Muscle of leg (tissue), 11 donors: Measurements from ENCODE around the gene C1orf210. TPM values are rescaled to one million over a fixed set of nuclear protein-coding genes. Genes with fewer than 3 reads are reported as not detected.

Experiments used
- DNase-seq: peaks from one replicate; pipeline ENCODE4 v3.0.0; 2013
- H3K27ac ChIP-seq: one replicate; pipeline ENCODE4 v1.5.1; 2013; ENCODE audit warnings: mild to moderate bottlenecking, low read length, control low read depth
- H3K27me3 ChIP-seq: one replicate; pipeline ENCODE4 v1.6.1; 2013; ENCODE audit warnings: low read length; ENCODE audit not compliant: control insufficient read depth, insufficient read depth
- H3K36me3 ChIP-seq: one replicate; pipeline ENCODE4 v1.6.1; 2013; ENCODE audit warnings: low read length; ENCODE audit not compliant: control insufficient read depth, insufficient read depth
- H3K4me1 ChIP-seq: one replicate; pipeline ENCODE4 v1.6.1; 2013; ENCODE audit warnings: low read length; ENCODE audit not compliant: control insufficient read depth, insufficient read depth
- H3K4me3 ChIP-seq: one replicate; pipeline ENCODE4 v1.5.1; 2013; ENCODE audit warnings: low read length, control low read depth
- H3K9me3 ChIP-seq: replicated peaks from 2 replicates; pipeline ENCODE4 v1.6.1; 2013; ENCODE audit warnings: low read depth, low read length; ENCODE audit not compliant: control insufficient read depth
- WGBS: methylation state at CpG from one replicate; pipeline ENCODE4 v1.1.5; 2013; ENCODE audit warnings: missing lambda C conversion rate; ENCODE audit not compliant: insufficient coverage; 5-methylcytosine and 5-hydroxymethylcytosine counted together
- polyA plus RNA-seq, 8 donors: library from polyadenylated mRNA; unstranded; fragments of 120-200 nt; gene quantifications; one replicate each; pipeline versions ENCODE4 v1.2.1 to v1.2.3, GENCODE V29; 2013; ENCODE audit warnings: inconsistent platforms in 1 of 8, low replicate concordance in 1 of 8; ENCODE audit not compliant: insufficient read length in 8 of 8, insufficient read depth in 1 of 8
- total RNA-seq: library from RNA; stranded (reverse); fragments of 120-200 nt; gene quantifications from one replicate; pipeline ENCODE4 v1.2.4, GENCODE V29; 2013

Gene C1orf210
- total and polyA plus RNA-seq, 9 donors: 0.13 to 2.9 (median 0.80) TPM; not detected in 6

- DNase-seq: no peak
- whole genome bisulfite sequencing: 86% methylated on average over 34 of the region's 46 CpGs
- Histone ChIP-seq H3K36me3 (no peaks in the 10 kb centered on the region), H3K27ac (no peak overlapping the region), H3K27me3 (no peaks in the 10 kb centered on the region), H3K4me3 (no peak overlapping the region), H3K9me3 (no peaks in the 10 kb centered on the region), H3K4me1 (peaks cover 9% of the 10 kb centered on the region)
These were observed 19.5 kb upstream of the C1orf210 start for GRCh38 chr1:43304771-43305300.

DNA sequence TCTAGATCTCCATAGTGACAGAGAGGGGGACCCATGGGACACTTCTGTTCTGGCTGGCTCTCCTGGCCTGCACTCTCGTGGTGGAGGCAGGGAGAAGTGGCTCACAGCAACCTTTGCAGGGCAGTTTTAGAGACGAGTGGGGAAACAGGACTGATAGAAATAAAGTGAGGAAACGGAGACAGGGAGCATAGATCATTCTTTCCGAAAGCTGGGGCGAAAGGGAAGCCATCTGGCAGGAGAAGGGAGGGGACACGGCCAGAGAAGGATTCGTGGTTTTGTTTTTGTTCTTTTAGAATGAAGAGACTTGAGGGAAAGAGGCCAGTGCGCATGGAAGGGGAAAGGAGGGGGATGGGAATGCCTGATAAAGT is 18.9 kb upstream of the C1orf210 start:
- Histone ChIP-seq H3K4me1 (peaks cover 12% of the 10 kb centered on the region), H3K27me3 (no peaks in the 10 kb centered on the region), H3K36me3 (no peaks in the 10 kb centered on the region), H3K9me3 (no peaks in the 10 kb centered on the region), H3K4me3 (no peak overlapping the region), H3K27ac (no peak overlapping the region)
- DNase-seq: peak; percentile 73
- WGBS: 16% methylated on average over 8 of the region's 8 CpGs

- H3K4me1 ChIP-seq: peaks cover 12% of the 10 kb centered on the region
- H3K36me3 ChIP-seq: no peaks in the 10 kb centered on the region
- DNase-seq: no peak
- H3K27ac ChIP-seq: no peak overlapping the region
- H3K27me3 ChIP-seq: no peaks in the 10 kb centered on the region
- no peak overlapping the region for H3K4me3 ChIP-seq
- 75% methylated on average over 6 of the region's 8 CpGs for WGBS
- H3K9me3 ChIP-seq: no peaks in the 10 kb centered on the region
These were observed 18.3 kb upstream of the C1orf210 start for GRCh38 chr1:43303471-43304313.

GRCh38 chr1:43302721-43303470 is 17.5 kb upstream of the C1orf210 start:
- peaks cover 12% of the 10 kb centered on the region for H3K4me1 ChIP-seq

DNA sequence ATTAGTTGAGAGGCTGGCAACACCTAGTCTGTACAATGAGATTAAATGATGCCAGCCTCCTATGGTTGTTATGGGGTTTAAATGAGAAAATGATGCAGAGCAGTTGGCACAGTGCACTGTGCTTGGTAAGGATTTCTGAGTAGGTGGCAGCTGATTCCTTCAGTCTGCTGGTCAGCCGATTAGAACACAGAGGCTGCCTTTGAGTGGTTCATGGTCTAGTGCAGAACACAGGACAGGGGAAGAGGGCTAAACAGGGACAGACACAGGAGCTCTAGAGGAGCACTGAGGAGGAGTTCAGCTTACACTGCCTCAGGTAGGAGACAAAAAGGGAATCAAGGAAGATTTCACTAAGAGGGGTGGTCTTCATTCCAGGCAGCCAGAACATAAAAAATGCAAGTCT is 16.8 kb upstream of the C1orf210 start:
- 68% methylated on average over 1 of the region's 1 CpG for WGBS
- Histone ChIP-seq H3K4me1 (peaks cover 12% of the 10 kb centered on the region), H3K36me3 (no peaks in the 10 kb centered on the region), H3K27me3 (no peaks in the 10 kb centered on the region), H3K4me3 (peak overlapping the region; percentile 14), H3K27ac (no peak overlapping the region), H3K9me3 (no peaks in the 10 kb centered on the region)
- no peak for DNase-seq

More at GRCh38 chr1:43302721-43303470, 17.5 kb upstream of the C1orf210 start:
- no peaks in the 10 kb centered on the region for H3K27me3 ChIP-seq
- H3K9me3 ChIP-seq: no peaks in the 10 kb centered on the region
- H3K36me3 ChIP-seq: no peaks in the 10 kb centered on the region
- DNase-seq: no peak
- peak overlapping the region; percentile 14 for H3K4me3 ChIP-seq
- H3K27ac ChIP-seq: no peak overlapping the region
- 59% methylated on average over 2 of the region's 7 CpGs for WGBS

GRCh38 chr1:43300378-43301094 is 15.2 kb upstream of the C1orf210 start, which contains the start of gene TIE1:
Gene TIE1, plus strand, starts transcription at chr1:43300982. Its CDS starts 90 bp downstream, at chr1:43301072.
- Histone ChIP-seq H3K4me3 (peak within 1 kb of the TSS; percentile 31), H3K27ac (peak within 1 kb of the TSS; percentile 77), H3K4me1 (peaks cover 12% of the 10 kb centered on the region), H3K9me3 (no peaks in the 10 kb centered on the region), H3K27me3 (no peaks in the 10 kb centered on the region), H3K36me3 (no peaks in the 10 kb centered on the region)
- peak; percentile 51 for DNase-seq
- whole genome bisulfite sequencing: 68% methylated on average over 6 of the region's 10 CpGs

- Histone ChIP-seq H3K9me3 (no peaks in the 10 kb centered on the region), H3K36me3 (no peaks in the 10 kb centered on the region), H3K4me1 (peaks cover 13% of the 10 kb centered on the region), H3K27ac (peak overlapping the region; percentile 47), H3K4me3 (no peak overlapping the region), H3K27me3 (no peaks in the 10 kb centered on the region)
- DNase-seq: peak; percentile 42
These were observed 13.7 kb upstream of the C1orf210 start for GRCh38 chr1:43299101-43299500.

DNA sequence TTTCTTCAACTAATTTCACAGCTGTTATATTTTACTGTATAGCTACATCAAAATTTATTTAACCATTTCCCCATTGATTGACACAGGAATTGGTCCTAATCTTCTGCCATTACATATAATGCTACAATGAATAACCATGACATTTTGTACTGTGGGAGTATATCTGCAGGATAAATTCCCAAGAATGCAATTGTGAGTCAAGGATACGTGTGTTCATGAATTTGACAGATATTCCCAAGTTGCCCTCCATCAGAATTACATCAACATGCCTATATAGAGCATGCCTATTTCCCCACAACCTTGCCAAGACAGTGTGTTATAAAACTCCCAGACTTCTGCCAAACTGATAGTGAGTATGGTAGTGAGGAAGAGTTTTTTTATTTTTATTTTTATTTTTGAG is 12.7 kb upstream of the C1orf210 start:
- no peaks in the 10 kb centered on the region for H3K9me3 ChIP-seq
- H3K27ac ChIP-seq: no peak overlapping the region
- H3K4me3 ChIP-seq: no peak overlapping the region
- no peaks in the 10 kb centered on the region for H3K27me3 ChIP-seq
- peaks cover 10% of the 10 kb centered on the region for H3K4me1 ChIP-seq
- H3K36me3 ChIP-seq: no peaks in the 10 kb centered on the region
- WGBS: no CpG with 5 or more reads among the region's 1 CpG
- DNase-seq: no peak

- Histone ChIP-seq H3K27me3 (no peaks in the 10 kb centered on the region), H3K4me1 (peaks cover 10% of the 10 kb centered on the region), H3K36me3 (no peaks in the 10 kb centered on the region), H3K9me3 (no peaks in the 10 kb centered on the region), H3K4me3 (no peak overlapping the region), H3K27ac (peak overlapping the region; percentile 48)
- no peak for DNase-seq
- no CpG with 5 or more reads among the region's 1 CpG for WGBS
These were observed 10.8 kb upstream of the C1orf210 start for GRCh38 chr1:43296207-43296606.

- H3K27me3 ChIP-seq: no peaks in the 10 kb centered on the region
- H3K27ac ChIP-seq: peak overlapping the region; percentile 66
- H3K4me1 ChIP-seq: peaks cover 6% of the 10 kb centered on the region
- no peaks in the 10 kb centered on the region for H3K36me3 ChIP-seq
- no CpG with 5 or more reads among the region's 8 CpGs for WGBS
- H3K4me3 ChIP-seq: no peak overlapping the region
- no peaks in the 10 kb centered on the region for H3K9me3 ChIP-seq
- DNase-seq: no peak
These were observed 9.4 kb upstream of the C1orf210 start for GRCh38 chr1:43294761-43295160.
